Measurements from ENCODE around the gene BLOC1S2. TPM values are rescaled to one million over a fixed set of nuclear protein-coding genes. Genes with fewer than 3 reads are reported as not detected.

Gene BLOC1S2
- total RNA-seq, 1 experiment from 2014 or later = 45.8 TPM

DNA sequence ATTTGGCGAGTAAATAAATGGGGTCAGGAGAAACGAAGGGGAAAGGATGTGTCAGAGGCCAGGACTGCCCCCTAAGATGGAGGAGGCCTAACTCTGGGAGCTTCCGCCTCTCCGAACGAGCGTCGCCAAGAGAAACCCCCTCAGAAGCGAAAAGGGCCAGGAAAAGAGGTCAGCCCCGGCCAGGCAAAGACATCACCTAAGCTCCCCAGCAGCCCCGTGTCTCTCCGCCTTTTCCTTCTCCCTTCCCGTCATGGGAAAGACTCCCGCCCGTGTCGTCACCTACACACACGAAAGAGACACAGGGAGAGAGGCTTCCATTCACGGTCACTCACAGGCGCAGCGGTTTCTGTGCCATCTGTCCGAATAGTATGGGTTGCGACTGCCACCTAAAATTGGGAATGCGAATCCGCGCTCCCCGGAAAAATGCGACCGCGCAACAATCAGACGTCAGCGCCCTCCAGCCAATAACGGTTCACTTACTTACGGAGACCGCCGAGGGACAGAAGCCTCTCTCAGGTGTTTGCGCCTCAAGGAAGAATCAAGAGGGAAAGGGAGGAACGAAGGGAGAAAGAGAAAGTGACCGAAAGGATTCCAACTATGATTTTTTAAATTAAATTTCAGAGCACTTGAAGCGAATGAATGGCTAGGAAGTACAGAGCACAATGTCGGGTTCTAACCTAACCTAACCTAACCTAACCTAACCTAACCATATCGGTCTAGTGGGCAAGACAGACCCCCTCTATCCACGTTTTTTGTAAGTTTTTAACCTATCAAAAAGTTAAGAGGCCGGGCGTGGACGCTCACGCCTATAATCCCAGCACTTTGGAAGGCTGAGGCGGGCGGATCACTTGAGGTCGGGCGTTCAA lies 19.0 kb downstream of the BLOC1S2 start, which contains the start of gene CWF19L1:
Gene CWF19L1 (minus strand): TSS at position 400 of the 866 bp plus-strand sequence. CDS start 45 bp downstream, at position 355.
- H3K4me3 ChIP-seq (ENCODE audit: insufficient read depth, low read depth, low read length) = peak within 1 kb of the TSS; percentile 97
- H3K27me3 ChIP-seq (ENCODE audit: control insufficient read depth, insufficient read depth, low read length) = no peaks in the 10 kb centered on the region
- peak; percentile 87 for DNase-seq
- no peaks in the 10 kb centered on the region for H3K36me3 ChIP-seq (replicated peaks; ENCODE audit: control insufficient read depth, insufficient read depth, low read length)

DNA sequence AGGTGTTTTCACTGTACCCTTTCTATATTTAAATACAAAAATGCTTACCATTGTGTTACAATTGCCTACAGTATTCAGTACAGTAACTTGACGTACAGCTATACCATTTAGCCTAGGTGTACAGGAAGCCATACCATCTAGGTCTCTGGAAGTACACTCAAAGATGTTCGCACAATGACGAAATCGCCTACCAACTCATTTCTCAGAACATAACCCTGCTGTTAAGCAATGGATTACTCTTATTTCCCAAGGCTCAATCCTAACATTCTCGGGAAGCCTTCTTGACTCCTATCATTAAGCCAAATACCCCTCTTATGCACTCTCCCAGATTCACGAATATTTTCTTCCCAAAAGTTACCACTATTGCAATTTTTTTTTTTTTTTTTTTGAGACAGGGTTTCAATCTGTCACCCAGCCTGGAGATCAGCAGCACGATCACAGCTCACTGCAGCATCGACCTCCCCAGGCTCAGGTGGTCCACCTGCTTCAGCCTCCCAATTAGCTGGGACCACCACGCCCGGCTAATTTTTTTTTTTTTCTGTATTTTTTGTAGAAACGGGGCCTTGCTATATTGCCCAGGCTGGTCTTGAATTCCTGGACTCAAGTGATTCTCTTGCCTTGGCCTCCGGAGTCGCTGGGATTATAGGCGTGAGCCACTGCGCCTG lies 20.5 kb downstream of the BLOC1S2 start:
- no peak overlapping the region for H3K4me3 ChIP-seq (ENCODE audit: insufficient read depth, low read depth, low read length)
- no peak for DNase-seq
- no peaks in the 10 kb centered on the region; the same call in 1 of the 2 replicates for H3K36me3 ChIP-seq (replicated peaks; ENCODE audit: control insufficient read depth, insufficient read depth, low read length)
- H3K27me3 ChIP-seq (ENCODE audit: control insufficient read depth, insufficient read depth, low read length) = no peaks in the 10 kb centered on the region

- no peak overlapping the region for H3K4me3 ChIP-seq (ENCODE audit: insufficient read depth, low read depth, low read length)
- H3K36me3 ChIP-seq (replicated peaks; ENCODE audit: control insufficient read depth, insufficient read depth, low read length) = peaks cover 14% of the 10 kb centered on the region
- H3K27me3 ChIP-seq (ENCODE audit: control insufficient read depth, insufficient read depth, low read length) = no peaks in the 10 kb centered on the region
- no peak for DNase-seq
Measured at GRCh38 chr10:100254191-100254590, 32.3 kb downstream of the BLOC1S2 start.

GRCh38 chr10:100253041-100253440 lies 33.4 kb downstream of the BLOC1S2 start:
- Histone ChIP-seq H3K36me3 (replicated peaks; ENCODE audit: control insufficient read depth, insufficient read depth, low read length) (peaks cover 20% of the 10 kb centered on the region), H3K4me3 (ENCODE audit: insufficient read depth, low read depth, low read length) (no peak overlapping the region), H3K27me3 (ENCODE audit: control insufficient read depth, insufficient read depth, low read length) (no peaks in the 10 kb centered on the region)
- no peak for DNase-seq

GRCh38 chr10:100248820-100249219 lies 37.7 kb downstream of the BLOC1S2 start:
- Histone ChIP-seq H3K4me3 (ENCODE audit: insufficient read depth, low read depth, low read length) (no peak overlapping the region), H3K27me3 (ENCODE audit: control insufficient read depth, insufficient read depth, low read length) (no peaks in the 10 kb centered on the region), H3K36me3 (replicated peaks; ENCODE audit: control insufficient read depth, insufficient read depth, low read length) (peaks cover 16% of the 10 kb centered on the region)
- no peak for DNase-seq

- Histone ChIP-seq H3K4me3 (ENCODE audit: insufficient read depth, low read depth, low read length) (no peak overlapping the region), H3K27me3 (ENCODE audit: control insufficient read depth, insufficient read depth, low read length) (no peaks in the 10 kb centered on the region), H3K36me3 (replicated peaks; ENCODE audit: control insufficient read depth, insufficient read depth, low read length) (peaks cover 7% of the 10 kb centered on the region)
- DNase-seq = no peak
Measured at GRCh38 chr10:100245484-100246220, 40.8 kb downstream of the BLOC1S2 start.

DNA sequence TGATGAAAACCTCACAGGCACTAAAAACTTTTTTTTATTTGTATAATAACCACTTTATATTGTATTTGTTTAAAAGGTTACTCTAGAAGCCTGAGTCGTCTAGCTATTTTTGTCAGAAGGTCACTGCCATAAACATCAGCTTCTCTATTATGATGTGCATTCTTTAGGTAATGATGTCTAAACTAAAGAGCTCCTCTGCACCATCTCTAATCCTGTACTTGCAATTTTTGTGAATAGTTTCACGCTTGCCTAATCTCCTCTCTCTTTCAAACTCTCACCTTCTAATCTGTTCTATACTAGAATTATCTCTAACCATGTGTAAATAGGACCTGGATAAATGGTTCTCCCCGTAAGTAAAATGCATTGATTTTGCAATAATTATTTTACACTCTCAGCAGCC lies 46.6 kb downstream of the BLOC1S2 start:
- Histone ChIP-seq H3K27me3 (ENCODE audit: control insufficient read depth, insufficient read depth, low read length) (no peaks in the 10 kb centered on the region), H3K4me3 (ENCODE audit: insufficient read depth, low read depth, low read length) (no peak overlapping the region), H3K36me3 (replicated peaks; ENCODE audit: control insufficient read depth, insufficient read depth, low read length) (peaks cover 10% of the 10 kb centered on the region)
- no peak for DNase-seq

- no peak for DNase-seq
- Histone ChIP-seq H3K36me3 (replicated peaks; ENCODE audit: control insufficient read depth, insufficient read depth, low read length) (peaks cover 11% of the 10 kb centered on the region), H3K4me3 (ENCODE audit: insufficient read depth, low read depth, low read length) (no peak overlapping the region), H3K27me3 (ENCODE audit: control insufficient read depth, insufficient read depth, low read length) (no peaks in the 10 kb centered on the region)
Measured at GRCh38 chr10:100238429-100238828, 48.1 kb downstream of the BLOC1S2 start.

GRCh38 chr10:100232101-100232500 lies 54.4 kb downstream of the BLOC1S2 start:
- Histone ChIP-seq H3K27me3 (ENCODE audit: control insufficient read depth, insufficient read depth, low read length) (no peaks in the 10 kb centered on the region), H3K4me3 (ENCODE audit: insufficient read depth, low read depth, low read length) (no peak overlapping the region), H3K36me3 (replicated peaks; ENCODE audit: control insufficient read depth, insufficient read depth, low read length) (peaks cover 14% of the 10 kb centered on the region)
- DNase-seq = no peak

GRCh38 chr10:100229819-100230422 lies 56.6 kb downstream of the BLOC1S2 start:
- H3K27me3 ChIP-seq (ENCODE audit: control insufficient read depth, insufficient read depth, low read length) = no peaks in the 10 kb centered on the region
- peak overlapping the region; percentile 83 for H3K4me3 ChIP-seq (ENCODE audit: insufficient read depth, low read depth, low read length)
- no peak for DNase-seq
- peaks cover 10% of the 10 kb centered on the region for H3K36me3 ChIP-seq (replicated peaks; ENCODE audit: control insufficient read depth, insufficient read depth, low read length)

- no peak for DNase-seq
- peaks cover 4% of the 10 kb centered on the region for H3K36me3 ChIP-seq (replicated peaks; ENCODE audit: control insufficient read depth, insufficient read depth, low read length)
- H3K27me3 ChIP-seq (ENCODE audit: control insufficient read depth, insufficient read depth, low read length) = no peaks in the 10 kb centered on the region
- no peak overlapping the region for H3K4me3 ChIP-seq (ENCODE audit: insufficient read depth, low read depth, low read length)
Measured at GRCh38 chr10:100223879-100224278, 62.6 kb downstream of the BLOC1S2 start.

Other genes starting within 250 kb of the BLOC1S2 start
- not detected in 2 replicates for gene CPN1, start 204.8 kb downstream of the BLOC1S2 start, total RNA-seq (2014; rRNA removed; shearing (Covaris generic))
- gene ERLIN1, start 100.7 kb downstream of the BLOC1S2 start, total RNA-seq (2014; rRNA removed; shearing (Covaris generic)) = 21.9 and 35.8 TPM in 2 replicates
- 11.8 and 14.8 TPM in 2 replicates for gene CHUK, start 57.1 kb downstream of the BLOC1S2 start, total RNA-seq (2014; rRNA removed; shearing (Covaris generic))
- gene CWF19L1, start 19.0 kb downstream of the BLOC1S2 start, total RNA-seq (2014; rRNA removed; shearing (Covaris generic)) = 39.9 and 41.7 TPM in 2 replicates
- not detected in 2 replicates for gene PKD2L1, start 43.5 kb upstream of the BLOC1S2 start, total RNA-seq (2014; rRNA removed; shearing (Covaris generic))
- 215 and 258 TPM in 2 replicates for gene SCD, start 60.6 kb upstream of the BLOC1S2 start, total RNA-seq (2014; rRNA removed; shearing (Covaris generic))
- gene WNT8B, start 176.3 kb upstream of the BLOC1S2 start, total RNA-seq (2014; rRNA removed; shearing (Covaris generic)) = 0.10 and 0.37 TPM in 2 replicates
- 1.3 and 3.2 TPM in 2 replicates for gene SEC31B, start 233.2 kb upstream of the BLOC1S2 start, total RNA-seq (2014; rRNA removed; shearing (Covaris generic))
- gene NDUFB8, start 243.2 kb upstream of the BLOC1S2 start, total RNA-seq (2014; rRNA removed; shearing (Covaris generic)) = 206 and 222 TPM in 2 replicates
- 8.1 and 10.0 TPM in 2 replicates for gene HIF1AN, start 249.3 kb upstream of the BLOC1S2 start, total RNA-seq (2014; rRNA removed; shearing (Covaris generic))